Stomach (tissue), 9 donors: ENCODE results near the gene FOXO3. TPM values are rescaled to one million over a fixed set of nuclear protein-coding genes. Genes with fewer than 3 reads are reported as not detected.

Experiments
- DNase-seq, 2 donors: peaks; one replicate each; pipeline versions ENCODE4 v3.0.0 to v3.0.0-alpha.2; 2013 to 2019
- H3K27ac ChIP-seq, 5 donors: fragments of 200-600 bp in 4 of 5; sonication (generic) in 4 of 5; one replicate each; pipeline ENCODE4 v1.5.1; 2013 to 2019; ENCODE audit warnings: mild to moderate bottlenecking in 1 of 5, moderate library complexity in 1 of 5
- H3K27me3 ChIP-seq, 3 donors: fragments of 200-600 bp; sonication (generic); one replicate each; pipeline ENCODE4 v1.5.1; 2017 to 2019; ENCODE audit warnings: mixed run types in 1 of 3
- H3K36me3 ChIP-seq, 4 donors: fragments of 200-600 bp; sonication (generic); 1 replicate in 3 of 4; 2 replicates in 1 of 4; pipeline ENCODE4 v1.5.1; 2016 to 2019
- H3K4me1 ChIP-seq, 4 donors: fragments of 200-600 bp; sonication (generic); one replicate each; pipeline ENCODE4 v1.5.1; 2016 to 2019
- H3K4me3 ChIP-seq, 4 donors: fragments of 200-600 bp; sonication (generic) in 3 of 4; one replicate each; pipeline ENCODE4 v1.5.1; 2016 to 2019; ENCODE audit warnings: mild to moderate bottlenecking in 1 of 4
- H3K9me3 ChIP-seq, 4 donors: fragments of 200-600 bp; sonication (generic); one replicate each; pipeline ENCODE4 v1.5.1; 2016 to 2019
- EP300 ChIP-seq: sonication (generic); formaldehyde crosslinking; IDR thresholded peaks from one replicate; pipeline ENCODE4 v1.6.1; 2017; ENCODE audit warnings: antibody characterized with exemption
- POLR2A ChIP-seq, 4 donors: fragments of 450-650 bp; IDR thresholded peaks; one replicate each; pipeline ENCODE4 v1.6.1; 2016; ENCODE audit warnings: antibody characterized with exemption in 4 of 4, control low read depth in 2 of 4, mild to moderate bottlenecking in 1 of 4, moderate library complexity in 1 of 4
- POLR2AphosphoS5 ChIP-seq, 3 donors: sonication (generic); formaldehyde crosslinking; IDR thresholded peaks; one replicate each; pipeline ENCODE4 v1.6.1; 2016; ENCODE audit warnings: antibody characterized with exemption in 3 of 3
- WGBS, 5 donors: extraction: QIAGEN DNeasy Blood & Tissue Kit in 3 of 5; methylation state at CpG; one replicate each; pipeline versions ENCODE4 v1.1.5 to v1.1.7; 2013 to 2018; 5-methylcytosine and 5-hydroxymethylcytosine counted together
- intact Hi-C: fragments of 100-400 bp; cut with DNase I; formaldehyde crosslinking; loops from one replicate; pipeline ENCODE4 v1.15.1; 2023; ENCODE audit warnings: low total_unique reads
- polyA plus RNA-seq, 3 donors: library from polyadenylated mRNA; stranded (reverse); fragments of 200-250 nt; gene quantifications; one replicate each; pipeline ENCODE4 v1.2.3, GENCODE V29; 2013
- small RNA-seq, 4 donors: library from RNA; depleted of rRNA; stranded (forward); fragments of <200 nt; gene quantifications; one replicate each; pipeline ENCODE3, GENCODE V24; 2016
- total RNA-seq, 5 donors: library from RNA; depleted of rRNA; stranded (reverse); fragments of >200 nt; gene quantifications; one replicate each; pipeline versions ENCODE4 v1.1.0 to v1.2.3, GENCODE V29; 2014 to 2016
- TF ChIP-seq, protein P1 (sequence below), 7 experiments: fragments of 450-650 bp in 4 of 7; fragments of 200-600 bp in 3 of 7; sonication (generic) in 3 of 7; IDR thresholded peaks; one replicate each; pipeline ENCODE4 v1.5.1; 2016 to 2019; ENCODE audit warnings: antibody characterized with exemption in 7 of 7, control low read depth in 2 of 7, mild to moderate bottlenecking in 1 of 7
- donor health status: healthy with polysubstance abuse.
- donor health status: Bipolar disorder and iron deficiency.
- donor health status: healthy.

FOXO3 gene
- total and polyA plus RNA-seq, 8 donors: 13.0 to 89.8 (median 42.1) TPM

- intact Hi-C loops: no loop called here
- no peak for DNase-seq
- 77 to 90% (median 83%) methylated on average over 2 of the region's 2 CpGs for WGBS, 5 donors
- Histone ChIP-seq H3K4me1 (peaks cover 0 to 29% (median 3%) of the 10 kb centered on the region in 4 donors), H3K4me3 (no peak overlapping the region), H3K9me3 (no peaks in the 10 kb centered on the region), H3K27me3 (no peaks in the 10 kb centered on the region), H3K27ac (peak overlapping the region in 1 of 5 donors; percentile 40), H3K36me3 (no peaks in the 10 kb centered on the region)
- TF ChIP-seq EP300 (no peak), POLR2A (IDR thresholded peaks at IDR 0.05) (no peak), POLR2AphosphoS5 (IDR thresholded peaks at IDR 0.05) (no peak)
- TF ChIP-seq, protein P1, sequence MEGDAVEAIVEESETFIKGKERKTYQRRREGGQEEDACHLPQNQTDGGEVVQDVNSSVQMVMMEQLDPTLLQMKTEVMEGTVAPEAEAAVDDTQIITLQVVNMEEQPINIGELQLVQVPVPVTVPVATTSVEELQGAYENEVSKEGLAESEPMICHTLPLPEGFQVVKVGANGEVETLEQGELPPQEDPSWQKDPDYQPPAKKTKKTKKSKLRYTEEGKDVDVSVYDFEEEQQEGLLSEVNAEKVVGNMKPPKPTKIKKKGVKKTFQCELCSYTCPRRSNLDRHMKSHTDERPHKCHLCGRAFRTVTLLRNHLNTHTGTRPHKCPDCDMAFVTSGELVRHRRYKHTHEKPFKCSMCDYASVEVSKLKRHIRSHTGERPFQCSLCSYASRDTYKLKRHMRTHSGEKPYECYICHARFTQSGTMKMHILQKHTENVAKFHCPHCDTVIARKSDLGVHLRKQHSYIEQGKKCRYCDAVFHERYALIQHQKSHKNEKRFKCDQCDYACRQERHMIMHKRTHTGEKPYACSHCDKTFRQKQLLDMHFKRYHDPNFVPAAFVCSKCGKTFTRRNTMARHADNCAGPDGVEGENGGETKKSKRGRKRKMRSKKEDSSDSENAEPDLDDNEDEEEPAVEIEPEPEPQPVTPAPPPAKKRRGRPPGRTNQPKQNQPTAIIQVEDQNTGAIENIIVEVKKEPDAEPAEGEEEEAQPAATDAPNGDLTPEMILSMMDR (IDR thresholded peaks at IDR 0.05): no peak
Observed at GRCh38 chr6:108733706-108734265, 173.1 kb downstream of the FOXO3 start.

Small RNA genes lying within 50 kb of the gene (small RNA-seq; reads per million reads assigned to genes)
- 0 reads per million in 4 donors for gene AL391646.1
- 0 reads per million in 4 donors for gene SUMO2P8
